ENCODE results near the gene NSUN7.

NSUN7 gene

GRCh38 chr4:40858962-40859361 is 109.2 kb downstream of the NSUN7 start:
- H3K9me3 ChIP-seq (ENCODE audit: control insufficient read depth, insufficient read depth, low read length), result no peaks in the 10 kb centered on the region
- no peaks in the 10 kb centered on the region for H3K36me3 ChIP-seq (ENCODE audit: insufficient read depth, low read length)
- no peak overlapping the region for H3K9ac ChIP-seq (ENCODE audit: low read depth, low read length)
- no peaks in the 10 kb centered on the region; the same call in 1 of the 2 replicates for H3K4me1 ChIP-seq (ENCODE audit: insufficient read depth, low read length)
